Measurements from ENCODE around the gene SYT1.

Gene SYT1

GRCh38 chr12:79262938-79263337, 398.4 kb downstream of the SYT1 start:
- no peak overlapping the region for H3K4me3 Mint-ChIP-seq
- no peak overlapping the region for H3K27ac Mint-ChIP-seq
- ATAC-seq (replicated peaks), result no peak
- H3K36me3 Mint-ChIP-seq (ENCODE audit: insufficient read depth), result no peaks in the 10 kb centered on the region
- peaks cover 0 to 4% of the 10 kb centered on the region in 2 donors for H3K9me3 Mint-ChIP-seq
- no peaks in the 10 kb centered on the region for H3K4me1 Mint-ChIP-seq (ENCODE audit: low read depth in 2 of 2)
- no peak for DNase-seq
- no peaks in the 10 kb centered on the region for H3K27me3 Mint-ChIP-seq

- Mint-ChIP-seq H3K9me3 (peaks cover 0 to 3% of the 10 kb centered on the region in 2 donors), H3K27me3 (no peaks in the 10 kb centered on the region), H3K27ac (no peak overlapping the region), H3K36me3 (ENCODE audit: insufficient read depth) (no peaks in the 10 kb centered on the region), H3K4me1 (ENCODE audit: low read depth in 2 of 2) (no peaks in the 10 kb centered on the region), H3K4me3 (no peak overlapping the region)
- ATAC-seq (replicated peaks) (no peak), DNase-seq (no peak)
Measured at GRCh38 chr12:79266343-79267144, 402.0 kb downstream of the SYT1 start.

- Mint-ChIP-seq H3K36me3 (ENCODE audit: insufficient read depth) (no peaks in the 10 kb centered on the region), H3K4me3 (no peak overlapping the region), H3K27me3 (no peaks in the 10 kb centered on the region), H3K9me3 (peaks cover 6 to 10% of the 10 kb centered on the region in 2 donors), H3K4me1 (ENCODE audit: low read depth in 2 of 2) (no peaks in the 10 kb centered on the region), H3K27ac (no peak overlapping the region)
- ATAC-seq (replicated peaks) (no peak), DNase-seq (no peak)
Measured at GRCh38 chr12:79267580-79267979, 403.0 kb downstream of the SYT1 start.

GRCh38 chr12:79274501-79275064, 410.0 kb downstream of the SYT1 start:
- Mint-ChIP-seq H3K4me3 (no peak overlapping the region), H3K4me1 (ENCODE audit: low read depth in 2 of 2) (no peaks in the 10 kb centered on the region), H3K27me3 (no peaks in the 10 kb centered on the region), H3K36me3 (ENCODE audit: insufficient read depth) (no peaks in the 10 kb centered on the region), H3K9me3 (peaks cover 13 to 41% of the 10 kb centered on the region in 2 donors), H3K27ac (no peak overlapping the region)
- ATAC-seq (replicated peaks) (no peak), DNase-seq (no peak)

GRCh38 chr12:79275631-79276030, 411.1 kb downstream of the SYT1 start:
- H3K36me3 Mint-ChIP-seq (ENCODE audit: insufficient read depth), result no peaks in the 10 kb centered on the region
- peaks cover 13 to 41% of the 10 kb centered on the region in 2 donors for H3K9me3 Mint-ChIP-seq
- no peaks in the 10 kb centered on the region for H3K27me3 Mint-ChIP-seq
- no peaks in the 10 kb centered on the region for H3K4me1 Mint-ChIP-seq (ENCODE audit: low read depth in 2 of 2)
- no peak overlapping the region for H3K4me3 Mint-ChIP-seq
- DNase-seq (no peak), ATAC-seq (replicated peaks) (no peak)
- no peak overlapping the region for H3K27ac Mint-ChIP-seq

- ATAC-seq (replicated peaks), result no peak
- no peak overlapping the region for H3K27ac Mint-ChIP-seq
- H3K27me3 Mint-ChIP-seq, result no peaks in the 10 kb centered on the region
- H3K9me3 Mint-ChIP-seq, result peaks cover 5 to 18% of the 10 kb centered on the region in 2 donors
- DNase-seq, result no peak
- no peaks in the 10 kb centered on the region for H3K4me1 Mint-ChIP-seq (ENCODE audit: low read depth in 2 of 2)
- no peaks in the 10 kb centered on the region for H3K36me3 Mint-ChIP-seq (ENCODE audit: insufficient read depth)
- no peak overlapping the region for H3K4me3 Mint-ChIP-seq
Measured at GRCh38 chr12:79283364-79283763, 418.8 kb downstream of the SYT1 start.

- H3K36me3 Mint-ChIP-seq (ENCODE audit: insufficient read depth), result no peaks in the 10 kb centered on the region
- ATAC-seq (replicated peaks) (no peak), DNase-seq (no peak)
- H3K4me3 Mint-ChIP-seq, result no peak overlapping the region
- no peak overlapping the region for H3K27ac Mint-ChIP-seq
- no peaks in the 10 kb centered on the region for H3K4me1 Mint-ChIP-seq (ENCODE audit: low read depth in 2 of 2)
- H3K27me3 Mint-ChIP-seq, result no peaks in the 10 kb centered on the region
- H3K9me3 Mint-ChIP-seq, result peaks cover 3 to 7% of the 10 kb centered on the region in 2 donors
Measured at GRCh38 chr12:79288911-79289310, 424.3 kb downstream of the SYT1 start.

GRCh38 chr12:79291711-79292110, 427.1 kb downstream of the SYT1 start:
- H3K27ac Mint-ChIP-seq, result no peak overlapping the region
- DNase-seq, result no peak
- no peaks in the 10 kb centered on the region for H3K27me3 Mint-ChIP-seq
- no peak for ATAC-seq (replicated peaks)
- no peaks in the 10 kb centered on the region for H3K36me3 Mint-ChIP-seq (ENCODE audit: insufficient read depth)
- H3K4me1 Mint-ChIP-seq (ENCODE audit: low read depth in 2 of 2), result no peaks in the 10 kb centered on the region
- H3K9me3 Mint-ChIP-seq, result peaks cover 0 to 3% of the 10 kb centered on the region in 2 donors
- H3K4me3 Mint-ChIP-seq, result no peak overlapping the region

- Mint-ChIP-seq H3K9me3 (peaks cover 0 to 3% of the 10 kb centered on the region in 2 donors), H3K4me3 (no peak overlapping the region), H3K27me3 (no peaks in the 10 kb centered on the region), H3K36me3 (ENCODE audit: insufficient read depth) (no peaks in the 10 kb centered on the region), H3K27ac (no peak overlapping the region), H3K4me1 (ENCODE audit: low read depth in 2 of 2) (no peaks in the 10 kb centered on the region)
- no peak for DNase-seq
- ATAC-seq (replicated peaks), result no peak
Measured at GRCh38 chr12:79294590-79294989, 430.0 kb downstream of the SYT1 start.

GRCh38 chr12:79295572-79295971, 431.0 kb downstream of the SYT1 start:
- H3K4me3 Mint-ChIP-seq, result no peak overlapping the region
- peaks cover 0 to 3% of the 10 kb centered on the region in 2 donors for H3K9me3 Mint-ChIP-seq
- ATAC-seq (replicated peaks) (no peak), DNase-seq (no peak)
- no peaks in the 10 kb centered on the region for H3K27me3 Mint-ChIP-seq
- H3K27ac Mint-ChIP-seq, result no peak overlapping the region
- H3K36me3 Mint-ChIP-seq (ENCODE audit: insufficient read depth), result no peaks in the 10 kb centered on the region
- H3K4me1 Mint-ChIP-seq (ENCODE audit: low read depth in 2 of 2), result no peaks in the 10 kb centered on the region

- Mint-ChIP-seq H3K4me1 (ENCODE audit: low read depth in 2 of 2) (no peaks in the 10 kb centered on the region), H3K9me3 (peaks cover 0 to 3% of the 10 kb centered on the region in 2 donors), H3K36me3 (ENCODE audit: insufficient read depth) (no peaks in the 10 kb centered on the region), H3K4me3 (no peak overlapping the region), H3K27me3 (no peaks in the 10 kb centered on the region), H3K27ac (no peak overlapping the region)
- DNase-seq (no peak), ATAC-seq (replicated peaks) (no peak)
Measured at GRCh38 chr12:79296133-79296532, 431.6 kb downstream of the SYT1 start.

GRCh38 chr12:79296871-79297270, 432.3 kb downstream of the SYT1 start:
- Mint-ChIP-seq H3K27me3 (no peaks in the 10 kb centered on the region), H3K9me3 (peaks cover 0 to under 1% of the 10 kb centered on the region in 2 donors), H3K4me3 (no peak overlapping the region), H3K36me3 (ENCODE audit: insufficient read depth) (no peaks in the 10 kb centered on the region), H3K27ac (no peak overlapping the region), H3K4me1 (ENCODE audit: low read depth in 2 of 2) (no peaks in the 10 kb centered on the region)
- DNase-seq, result no peak
- no peak for ATAC-seq (replicated peaks)

GRCh38 chr12:79298506-79298905, 433.9 kb downstream of the SYT1 start:
- DNase-seq (no peak), ATAC-seq (replicated peaks) (no peak)
- peaks cover 0 to 4% of the 10 kb centered on the region in 2 donors for H3K9me3 Mint-ChIP-seq
- H3K4me1 Mint-ChIP-seq (ENCODE audit: low read depth in 2 of 2), result no peaks in the 10 kb centered on the region
- H3K27me3 Mint-ChIP-seq, result no peaks in the 10 kb centered on the region
- no peak overlapping the region for H3K4me3 Mint-ChIP-seq
- H3K36me3 Mint-ChIP-seq (ENCODE audit: insufficient read depth), result no peaks in the 10 kb centered on the region
- no peak overlapping the region for H3K27ac Mint-ChIP-seq

GRCh38 chr12:79299447-79300198, 435.0 kb downstream of the SYT1 start:
- no peaks in the 10 kb centered on the region for H3K36me3 Mint-ChIP-seq (ENCODE audit: insufficient read depth)
- H3K4me3 Mint-ChIP-seq, result no peak overlapping the region
- no peaks in the 10 kb centered on the region for H3K27me3 Mint-ChIP-seq
- ATAC-seq (replicated peaks), result no peak
- no peaks in the 10 kb centered on the region for H3K4me1 Mint-ChIP-seq (ENCODE audit: low read depth in 2 of 2)
- no peak for DNase-seq
- peaks cover 0 to 6% of the 10 kb centered on the region in 2 donors for H3K9me3 Mint-ChIP-seq
- H3K27ac Mint-ChIP-seq, result no peak overlapping the region

Measured in effector memory CD8-positive, alpha-beta T cell (primary cell).